ENCODE results near the gene FCER2.

FCER2 gene

DNA sequence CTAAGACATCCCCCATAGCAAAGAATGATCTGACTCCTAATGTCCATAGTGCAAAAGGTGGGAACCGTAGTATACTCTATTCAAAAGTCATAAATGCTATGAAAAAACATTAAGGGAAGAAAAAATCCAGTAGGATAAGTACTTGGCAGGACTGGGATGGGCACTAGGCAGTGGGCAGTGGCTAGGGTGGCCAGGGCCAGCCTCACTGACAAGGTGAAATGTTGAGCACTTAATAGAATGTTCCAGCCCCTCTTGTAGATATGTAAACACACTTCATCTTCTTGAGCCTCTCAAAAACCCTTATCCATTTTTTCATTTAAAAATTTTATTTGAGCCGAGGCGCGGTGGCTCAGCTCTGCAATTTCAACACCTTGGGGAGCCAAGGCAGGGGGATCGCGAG, 31.4 kb upstream of the FCER2 start:
- DNase-seq (ENCODE audit: low read depth in 3 of 3) = no peak

DNA sequence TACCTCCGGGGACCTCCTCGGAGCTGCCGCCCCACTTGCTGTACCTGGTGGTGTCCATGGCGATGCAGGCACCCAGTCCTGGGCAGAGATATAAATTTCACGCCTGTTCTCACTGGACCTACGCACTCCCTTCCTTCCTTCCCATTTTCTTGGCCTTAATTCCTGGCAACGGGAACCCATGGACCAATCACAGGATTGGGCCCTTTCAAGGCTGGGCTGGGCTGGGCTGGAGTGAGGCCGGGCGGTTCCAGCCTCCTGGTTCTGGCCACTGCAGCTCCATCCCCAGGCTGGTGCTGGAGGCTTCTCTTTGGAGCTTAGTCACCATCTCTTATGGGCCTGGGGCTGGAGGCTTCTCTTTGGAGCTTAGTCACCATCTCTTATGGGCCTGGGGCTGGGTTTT, 30.1 kb upstream of the FCER2 start, which contains the start of gene CLEC4G:
Gene CLEC4G (minus strand): TSS at position 66 of the 400 bp plus-strand sequence. CDS start 8 bp downstream, at position 58.
- DNase-seq (ENCODE audit: low read depth in 3 of 3) = no peak

- no peak for DNase-seq (ENCODE audit: low read depth in 3 of 3)
These were observed 29.7 kb upstream of the FCER2 start for GRCh38 chr19:7731615-7732014.

GRCh38 chr19:7731218-7731595, 29.3 kb upstream of the FCER2 start:
- DNase-seq (ENCODE audit: low read depth in 3 of 3) = no peak

DNA sequence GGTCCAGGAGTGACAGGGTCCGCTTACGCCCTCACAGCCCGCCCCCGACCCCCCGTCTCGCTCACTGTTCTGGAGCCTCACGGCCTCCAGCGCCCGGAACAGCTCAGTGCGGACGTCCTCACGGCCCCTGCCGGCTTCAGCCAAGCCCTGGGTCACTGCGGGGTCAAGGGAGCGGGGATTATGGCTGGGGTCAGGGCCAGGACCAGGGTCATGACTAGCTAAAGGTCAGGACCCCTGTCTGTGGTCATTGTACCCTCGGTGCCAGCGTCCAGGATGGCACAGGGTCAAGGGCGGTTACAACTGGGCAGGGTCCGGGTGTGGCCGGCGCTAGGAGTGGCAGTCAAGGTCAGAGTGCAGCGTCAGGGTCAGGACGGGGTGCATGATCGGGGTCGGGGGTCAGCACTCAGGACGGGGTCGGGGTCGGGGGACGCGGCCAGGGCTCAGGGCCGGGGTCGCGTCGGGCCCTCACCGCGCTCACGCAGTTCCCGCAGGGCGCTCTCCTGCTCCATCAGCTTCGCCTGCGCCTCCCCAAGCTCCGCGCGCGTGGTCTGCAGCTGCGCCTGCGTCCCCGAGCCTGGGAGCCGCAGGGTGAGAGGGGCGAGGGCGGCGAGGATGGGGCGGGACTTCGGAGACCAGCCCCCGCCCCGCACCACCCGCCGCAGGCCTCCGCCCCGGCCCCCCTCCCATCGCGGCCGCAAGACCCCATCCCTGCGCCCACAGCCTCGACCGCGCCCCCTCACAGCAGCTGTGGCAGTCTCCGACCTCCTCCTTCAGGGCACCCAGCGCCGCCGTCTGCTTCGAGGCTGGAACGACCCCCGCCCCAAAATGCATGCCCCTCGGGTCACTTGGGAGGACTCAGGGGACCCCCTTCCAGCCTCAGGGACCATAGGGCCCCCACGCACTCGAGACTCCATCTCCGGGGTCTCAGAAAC, 28.6 kb upstream of the FCER2 start:
- no peak for DNase-seq (ENCODE audit: low read depth in 3 of 3)

DNA sequence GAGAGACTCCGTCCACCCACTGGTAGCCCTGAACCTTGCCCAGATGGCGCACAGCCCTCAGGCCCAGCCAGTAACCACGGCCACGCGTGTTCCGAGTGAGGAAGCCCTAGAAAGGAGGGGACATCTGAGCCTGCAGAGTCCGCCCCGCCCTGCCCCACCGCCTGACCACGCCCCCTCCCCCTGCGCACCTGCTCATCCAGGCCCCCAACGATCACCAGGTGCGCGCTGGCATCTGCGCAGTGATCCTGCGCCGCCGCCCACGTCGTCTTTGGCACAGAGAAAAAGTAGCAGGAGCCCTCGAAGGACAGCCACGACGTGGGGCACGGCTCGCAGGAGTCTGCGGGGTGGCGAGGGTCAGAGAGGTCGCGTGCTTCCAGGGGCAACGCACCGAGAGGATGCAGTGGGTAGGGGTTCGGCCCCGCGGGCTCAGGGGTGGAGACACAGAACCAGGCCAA, 27.9 kb upstream of the FCER2 start:
- no peak for DNase-seq (ENCODE audit: low read depth in 3 of 3)

DNA sequence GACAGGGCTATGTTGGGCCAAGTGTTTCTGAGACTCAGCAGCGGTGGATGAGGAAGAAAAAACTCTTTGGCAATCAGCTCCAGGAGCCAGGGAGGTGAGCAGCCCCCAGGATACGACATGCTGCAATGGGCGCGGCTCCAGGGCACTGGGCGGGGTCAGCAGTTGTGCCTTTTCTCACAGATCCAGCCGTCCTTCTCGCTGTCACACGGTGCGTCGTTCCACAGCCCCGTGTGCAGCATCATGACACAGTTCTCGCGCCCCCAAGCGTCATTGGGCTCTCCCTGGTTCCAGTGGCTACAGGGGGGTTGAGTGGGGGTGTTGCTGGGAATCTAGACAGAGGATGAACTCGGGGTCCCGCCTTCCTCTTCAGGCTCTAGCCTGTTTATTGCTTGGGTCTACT, 27.3 kb upstream of the FCER2 start:
- no peak for DNase-seq (ENCODE audit: low read depth in 3 of 3)

GRCh38 chr19:7725791-7726190, 23.9 kb upstream of the FCER2 start:
- DNase-seq (ENCODE audit: low read depth in 3 of 3) = no peak

GRCh38 chr19:7722231-7722651, 20.3 kb upstream of the FCER2 start:
- DNase-seq (ENCODE audit: low read depth in 3 of 3) = no peak

GRCh38 chr19:7720351-7720750, 18.4 kb upstream of the FCER2 start:
- DNase-seq (ENCODE audit: low read depth in 3 of 3) = no peak

DNA sequence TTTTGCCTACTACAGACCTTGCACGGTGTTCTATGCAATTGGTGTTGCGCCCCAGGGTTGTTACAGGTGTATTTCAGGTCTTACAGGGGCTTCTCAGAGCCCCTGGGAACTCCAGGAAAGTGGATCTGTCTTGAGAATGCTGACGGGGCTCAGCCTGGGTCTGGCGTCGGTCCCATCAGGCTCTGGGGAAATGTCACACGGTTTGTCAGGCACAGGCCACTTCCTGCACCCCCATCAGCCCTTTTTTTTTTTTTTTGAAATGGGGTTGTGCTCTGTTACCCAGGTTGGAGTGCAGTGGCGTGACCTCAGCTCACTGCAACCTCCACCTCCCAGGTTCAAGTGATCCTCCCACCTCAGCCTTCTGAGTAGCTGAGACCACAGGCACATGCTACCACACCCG, 16.7 kb upstream of the FCER2 start:
- no peak for DNase-seq (ENCODE audit: low read depth in 3 of 3)

DNA sequence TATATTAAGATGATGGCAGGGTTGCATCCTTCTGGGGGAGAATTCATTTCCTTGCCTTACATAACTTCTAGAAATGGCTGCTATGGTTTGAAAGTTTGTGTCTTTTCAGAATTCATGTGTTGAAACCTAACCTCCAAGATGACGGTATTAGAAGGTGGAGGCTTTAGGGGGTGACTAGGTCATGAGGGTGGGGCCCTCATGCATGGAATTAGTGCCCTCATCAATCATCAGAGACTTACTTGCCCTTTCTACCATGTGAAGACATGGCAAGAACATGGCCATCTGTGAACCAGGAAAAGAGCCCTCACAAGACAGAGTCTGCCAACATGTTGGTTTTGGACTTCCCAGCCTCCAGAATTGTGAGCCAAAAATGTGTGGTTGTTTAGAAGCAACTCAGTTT, 14.8 kb upstream of the FCER2 start:
- DNase-seq (ENCODE audit: low read depth in 3 of 3) = no peak

- no peak for DNase-seq (ENCODE audit: low read depth in 3 of 3)
These were observed 13.7 kb upstream of the FCER2 start for GRCh38 chr19:7715671-7716070.

DNA sequence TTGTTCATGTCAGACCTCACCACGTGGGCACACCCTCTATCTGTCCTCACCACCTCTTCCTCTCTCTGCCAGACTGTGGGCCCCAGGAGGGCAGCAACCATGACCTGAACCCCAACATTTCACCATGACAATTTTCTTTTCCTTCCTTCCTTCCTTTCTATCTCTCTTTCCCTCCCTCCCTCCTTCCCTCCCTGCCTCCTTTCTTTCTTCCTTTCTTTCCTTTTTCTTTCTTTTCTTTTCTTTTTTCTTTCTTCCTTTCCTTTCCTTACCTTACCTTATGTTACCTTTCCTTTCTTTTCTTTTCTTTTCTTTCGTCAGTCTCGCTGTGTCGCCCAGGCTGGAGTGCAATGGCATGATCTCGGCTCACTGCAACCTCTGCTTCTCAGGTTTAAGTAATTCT, 8.7 kb upstream of the FCER2 start:
- DNase-seq (ENCODE audit: low read depth in 3 of 3) = no peak

GRCh38 chr19:7709932-7710460, 8.1 kb upstream of the FCER2 start:
- DNase-seq (ENCODE audit: low read depth in 3 of 3) = no peak

DNA sequence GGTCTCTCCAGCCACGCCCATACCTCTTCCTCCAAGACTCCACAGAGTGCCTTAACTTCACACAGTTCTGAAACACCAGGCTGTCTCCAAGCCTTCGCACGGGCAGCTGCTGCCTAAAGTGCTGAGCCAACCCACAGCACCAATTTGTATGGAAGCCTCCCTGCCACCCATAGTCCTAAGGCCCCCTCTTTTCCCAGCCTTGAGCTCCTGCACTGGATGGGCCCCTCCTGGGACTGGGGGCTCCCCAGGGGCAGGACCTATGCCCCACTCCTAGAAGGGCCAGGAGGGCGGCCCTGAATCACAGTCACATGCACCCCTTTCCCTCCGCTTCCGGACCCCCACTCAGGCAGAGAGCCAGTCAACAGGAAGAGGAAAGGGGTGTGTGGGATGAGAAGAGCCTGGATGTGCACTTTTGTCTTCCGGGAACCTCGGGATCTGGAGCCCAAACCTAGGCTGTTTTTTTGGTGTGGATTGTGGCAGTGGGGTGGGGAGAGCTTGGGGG, 5.1 kb upstream of the FCER2 start:
- DNase-seq (ENCODE audit: low read depth in 3 of 3) = no peak

- DNase-seq (ENCODE audit: low read depth in 3 of 3) = no peak
These were observed 4.4 kb upstream of the FCER2 start for GRCh38 chr19:7706188-7706954.

DNA sequence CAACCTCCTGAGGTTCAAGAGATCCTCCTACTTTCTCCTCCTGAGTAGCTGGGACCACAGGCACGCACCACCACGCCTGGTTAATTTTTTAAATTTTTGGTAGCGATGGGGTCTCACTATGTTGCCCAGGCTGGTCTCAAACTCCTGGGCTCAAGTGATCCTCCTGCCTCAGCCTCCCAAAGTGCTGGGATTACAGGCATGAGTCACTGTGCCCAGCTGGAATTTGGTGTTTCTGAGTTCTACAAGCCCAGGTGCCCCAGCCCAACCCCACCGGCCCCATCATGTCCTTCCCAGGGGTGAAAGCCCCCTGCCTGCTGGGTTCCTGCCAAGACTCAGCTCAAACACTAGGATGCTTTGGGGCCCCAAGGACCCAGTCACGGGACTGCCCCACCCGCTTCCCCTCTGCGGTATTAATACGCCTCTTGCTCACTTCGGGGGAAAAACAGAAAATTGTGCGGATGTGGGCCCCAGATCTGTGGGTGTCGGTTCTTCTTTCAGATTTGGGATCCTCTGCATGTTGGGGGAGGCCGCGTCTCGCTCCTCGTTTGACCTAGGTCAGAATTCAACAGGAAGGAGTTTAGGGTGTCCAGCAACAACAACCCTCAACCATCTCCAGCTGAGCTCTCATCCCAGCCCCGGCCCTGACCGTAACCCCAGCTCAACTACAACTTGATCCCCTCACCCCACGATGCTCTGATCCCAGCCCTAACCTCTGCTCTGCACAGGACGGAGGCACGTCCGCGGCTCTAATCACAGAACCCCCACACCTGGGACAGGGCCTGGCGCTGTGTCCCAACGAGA, 3.7 kb upstream of the FCER2 start:
- peak; percentile 50 to 76 (median 57) for DNase-seq (ENCODE audit: low read depth in 3 of 3)

- DNase-seq (ENCODE audit: low read depth in 3 of 3) = no peak
These were observed 2.5 kb upstream of the FCER2 start for GRCh38 chr19:7704280-7705060.

GRCh38 chr19:7703332-7703731, 1.4 kb upstream of the FCER2 start:
- DNase-seq (ENCODE audit: low read depth in 3 of 3) = no peak

Data from stimulated activated CD4-positive, alpha-beta T cell treated with anti-CD3 and anti-CD28 coated beads, TNF-alpha, amount 100 ng/mL, for 24 hours (primary cell).